HepG2 (cell line): ENCODE results near the gene CHMP1A. TPM values are rescaled to one million over a fixed set of nuclear protein-coding genes. Genes with fewer than 3 reads are reported as not detected.

Experiments used
- ATAC-seq: fragments of 200-7000 bp; cut with Tn5 transposase; 3 replicates; pipeline ENCODE4 v1.9.1; 2020; ENCODE audit warnings: mild to moderate bottlenecking, moderate library complexity
- BruUV-seq: library from RNA; stranded (reverse); fragments of 400-500 nt; replicated peaks from 2 replicates; lab custom pipeline; 2021; lab: Mats Ljungman, UMichigan
- CTCF ChIA-PET: fragments of 300-600 bp; formaldehyde crosslinking; extraction: SDS; loops from one replicate; lab custom pipeline; 2021; ENCODE audit warnings: low total read pairs, inconsistent platforms, low intra/inter-chr PET ratio; lab: Yijun Ruan, JAX
- POLR2A ChIA-PET: fragments of 350-600 bp; sonication (Branson Sonifier 250); formaldehyde crosslinking; loops from one replicate; lab custom pipeline; 2020; ENCODE audit warnings: antibody characterized with exemption, inconsistent platforms; lab: Yijun Ruan, JAX
- DNase-seq: peaks from one replicate; pipeline ENCODE4 v3.0.0-alpha.2; 2015; ENCODE audit warnings: low spot score
- FAIRE-seq: peaks from 3 replicates; lab custom pipeline; 2011; peaks lifted over from hg19 to GRCh38; lab: Jason Lieb, UNC
- H2AFZ ChIP-seq: one replicate; pipeline ENCODE4 v1.6.1; 2011; ENCODE audit warnings: low read length, inconsistent platforms
- H3K27ac ChIP-seq: fragments of 300-600 bp; 3 replicates; pipeline ENCODE4 v1.8.0; 2011; ENCODE audit warnings: mixed run types, mild to moderate bottlenecking, mixed read lengths, low read length, inconsistent platforms; ENCODE audit not compliant: insufficient read depth; ENCODE audit errors: extremely low read length
- H3K27me3 ChIP-seq, 2 experiments: fragments of 200-600 bp in 1 of 2; 2 replicates in 1 of 2; 3 replicates in 1 of 2; pipeline versions ENCODE4 v1.6.0 to v1.8.0; 2011; ENCODE audit warnings: low read length in 2 of 2, mild to moderate bottlenecking in 2 of 2, moderate library complexity in 2 of 2, inconsistent platforms in 1 of 2; ENCODE audit not compliant: insufficient read depth in 2 of 2, control insufficient read depth in 1 of 2
- H3K36me3 ChIP-seq, 2 experiments: fragments of 200-600 bp in 1 of 2; replicated peaks in 1 of 2; 2 replicates in 1 of 2; 3 replicates in 1 of 2; pipeline versions ENCODE4 v1.5.1 to v1.8.0; 2011; ENCODE audit warnings: low read length in 2 of 2, inconsistent platforms in 1 of 2; ENCODE audit not compliant: insufficient read depth in 2 of 2, control insufficient read depth in 1 of 2
- H3K4me1 ChIP-seq: 2 replicates; pipeline ENCODE4 v1.5.1; 2012; ENCODE audit warnings: low read length, inconsistent platforms; ENCODE audit not compliant: insufficient read depth
- H3K4me2 ChIP-seq: 2 replicates; pipeline ENCODE4 v1.6.0; 2011; ENCODE audit warnings: low read depth, low read length, inconsistent platforms
- H3K4me3 ChIP-seq, 3 experiments: fragments of 200-600 bp in 1 of 3; sonication (generic), shearing (Covaris generic) in 1 of 3; replicated peaks in 1 of 3; 2 replicates each; pipeline ENCODE4 v1.5.1; 2011 to 2016; ENCODE audit warnings: low read length in 3 of 3, inconsistent platforms in 2 of 3, low read depth in 2 of 3, mild to moderate bottlenecking in 2 of 3, control low read depth in 1 of 3, mixed read lengths in 1 of 3; ENCODE audit not compliant: insufficient read depth in 1 of 3
- H3K79me2 ChIP-seq: one replicate; pipeline ENCODE4 v1.6.1; 2011; ENCODE audit warnings: low read length, inconsistent platforms; ENCODE audit not compliant: insufficient read depth
- H3K9ac ChIP-seq: 2 replicates; pipeline ENCODE4 v1.6.0; 2011; ENCODE audit warnings: mild to moderate bottlenecking, low read depth, low read length, inconsistent platforms; ENCODE audit not compliant: insufficient read depth
- H3K9me3 ChIP-seq: 2 replicates; pipeline ENCODE4 v1.5.1; 2012; ENCODE audit warnings: mild to moderate bottlenecking, low read length
- H4K20me1 ChIP-seq: 2 replicates; pipeline ENCODE4 v1.6.0; 2011; ENCODE audit warnings: inconsistent platforms, mild to moderate bottlenecking, low read length, moderate library complexity; ENCODE audit not compliant: insufficient read depth
- CAMTA2 ChIP-seq: sonication (generic); formaldehyde crosslinking; IDR thresholded peaks from 2 replicates; pipeline ENCODE4 v1.4.0; 2020; ENCODE audit warnings: mild to moderate bottlenecking, missing genetic modification reagents, borderline replicate concordance
- DPF2 ChIP-seq: sonication (generic); formaldehyde crosslinking; IDR thresholded peaks from 2 replicates; pipeline ENCODE4 v1.4.0; 2020; ENCODE audit warnings: mild to moderate bottlenecking, low read depth, missing genetic modification reagents, borderline replicate concordance
- HDAC6 ChIP-seq: fragments of 200-600 bp; sonication (generic); IDR thresholded peaks from 2 replicates; pipeline ENCODE4 v1.7.0; 2017; ENCODE audit warnings: mild to moderate bottlenecking, antibody characterized with exemption, low read length, low read depth
- HES4 ChIP-seq: sonication (generic); formaldehyde crosslinking; IDR thresholded peaks from 2 replicates; pipeline ENCODE4 v1.9.0; 2021; ENCODE audit warnings: mild to moderate bottlenecking, missing genetic modification reagents, borderline replicate concordance
- KLF13 ChIP-seq: sonication (generic); formaldehyde crosslinking; IDR thresholded peaks from 2 replicates; pipeline ENCODE4 v1.4.0; 2020; ENCODE audit warnings: mild to moderate bottlenecking, missing genetic modification reagents
- MATR3 ChIP-seq: sonication (generic); formaldehyde crosslinking; IDR thresholded peaks from 2 replicates; pipeline ENCODE4 v1.4.0; 2020; ENCODE audit warnings: missing genetic modification reagents
- ZSCAN21 ChIP-seq: sonication (generic); formaldehyde crosslinking; IDR thresholded peaks from 2 replicates; pipeline ENCODE4 v1.8.0; 2022; ENCODE audit warnings: mild to moderate bottlenecking, missing genetic modification reagents, moderate library complexity, borderline replicate concordance
- WGBS: methylation state at CpG from one replicate; pipeline ENCODE4 v1.1.6; 2017; ENCODE audit warnings: low lambda C conversion rate; 5-methylcytosine and 5-hydroxymethylcytosine counted together
- in situ Hi-C: cut with HindIII; loops from 2 replicates; pipeline ENCODE4 v1.10.0; 2017; ENCODE audit warnings: low pct_unique_long_range_greater_than_20kb; ENCODE audit not compliant: extremely low pct_ligation_motif_present
- intact Hi-C: fragments of 100-400 bp; cut with micrococcal nuclease; formaldehyde crosslinking; loops from one replicate; pipeline ENCODE4 v1.10.0; 2022; ENCODE audit not compliant: unreplicated experiment
- polyA plus RNA-seq, 8 experiments: library from polyadenylated mRNA; depleted of rRNA in 3 of 8; stranded (reverse) in 7 of 8; unstranded in 1 of 8; fragments of >200 nt; fragmentation: Illumina TruSeq in 4 of 8; extraction: Trizol in 4 of 8; gene quantifications; 2 replicates each; pipeline versions ENCODE4 v1.2.1 to v1.2.3, GENCODE V29; 2011 to 2016; ENCODE audit warnings: low read depth in 4 of 8, missing spikeins in 1 of 8, mixed read lengths in 1 of 8; ENCODE audit not compliant: insufficient read depth in 1 of 8
- total RNA-seq, 5 experiments: library from RNA; depleted of rRNA; stranded (reverse); fragments of >200 nt; fragmentation: Illumina TruSeq; extraction: Trizol; gene quantifications; 2 replicates each; pipeline ENCODE4 v1.2.3, GENCODE V29; 2016; ENCODE audit warnings: low read depth in 1 of 5
- TF ChIP-seq, protein P1 (sequence below): sonication (generic); formaldehyde crosslinking; IDR thresholded peaks from 2 replicates; pipeline ENCODE4 v1.4.0; 2020; ENCODE audit warnings: mild to moderate bottlenecking, missing genetic modification reagents
- TF ChIP-seq, protein P2 (sequence below): sonication (generic); formaldehyde crosslinking; conservative IDR thresholded peaks from 2 replicates; pipeline ENCODE4 v1.8.1; 2023; ENCODE audit warnings: missing genetic modification reagents
- TF ChIP-seq, protein P3 (sequence below): fragments of 450-650 bp; IDR thresholded peaks from 2 replicates; pipeline ENCODE4 v1.6.1; 2016
- TF ChIP-seq, protein P4 (sequence below): sonication (generic); formaldehyde crosslinking; IDR thresholded peaks from 2 replicates; pipeline ENCODE4 v1.4.0; 2020; ENCODE audit warnings: missing genetic modification reagents, borderline replicate concordance
- TF ChIP-seq, protein P5 (sequence below): sonication (generic); formaldehyde crosslinking; IDR thresholded peaks from 2 replicates; pipeline ENCODE4 v1.5.0; 2020; ENCODE audit warnings: missing genetic modification reagents, mild to moderate bottlenecking, borderline replicate concordance

CHMP1A gene
- total and polyA plus RNA-seq, 2 of the 13 experiments (the other 11 are each of a cell fraction or from before 2014, with no cell fraction given) = 69.4 to 73.3 TPM

DNA sequence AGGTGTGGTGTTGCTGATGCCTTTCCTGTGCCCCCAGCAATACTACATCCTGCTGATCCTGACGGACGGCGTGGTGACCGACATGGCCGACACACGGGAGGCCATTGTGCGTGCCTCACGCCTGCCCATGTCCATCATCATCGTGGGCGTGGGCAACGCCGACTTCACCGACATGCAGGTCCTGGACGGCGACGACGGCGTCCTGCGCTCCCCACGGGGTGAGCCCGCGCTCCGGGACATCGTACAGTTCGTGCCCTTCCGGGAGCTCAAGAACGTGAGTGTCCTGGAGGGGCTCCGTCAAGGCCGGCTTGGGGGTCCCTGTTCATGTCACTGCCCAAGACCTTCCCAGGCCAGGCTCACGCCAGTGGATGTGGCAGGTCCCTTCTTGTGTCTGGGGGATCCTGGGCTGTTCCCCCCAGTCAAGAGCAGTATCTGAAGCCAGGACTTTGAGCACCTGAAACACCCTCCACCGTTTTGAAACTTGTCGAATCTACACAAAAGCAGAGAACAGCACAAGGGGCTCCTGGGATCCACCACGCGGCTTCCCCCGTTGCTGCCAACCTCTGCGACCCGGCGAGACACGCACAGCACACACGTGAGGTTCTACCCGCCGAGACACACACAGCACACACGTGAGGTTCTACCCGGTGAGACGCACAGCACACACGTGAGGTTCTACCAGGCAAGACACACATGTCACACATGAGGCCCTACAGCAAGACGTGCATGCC, 62.0 kb downstream of the CHMP1A start:
- TF ChIP-seq MATR3 (CRISPR knock-in tag) (peak; percentile 25; the same call in 1 of the 2 replicates), KLF13 (CRISPR knock-in tag) (no peak), ZSCAN21 (no peak), DPF2 (CRISPR knock-in tag) (no peak), HES4 (no peak), HDAC6 (no peak), CAMTA2 (CRISPR knock-in tag) (no peak)
- TF ChIP-seq, protein P1, sequence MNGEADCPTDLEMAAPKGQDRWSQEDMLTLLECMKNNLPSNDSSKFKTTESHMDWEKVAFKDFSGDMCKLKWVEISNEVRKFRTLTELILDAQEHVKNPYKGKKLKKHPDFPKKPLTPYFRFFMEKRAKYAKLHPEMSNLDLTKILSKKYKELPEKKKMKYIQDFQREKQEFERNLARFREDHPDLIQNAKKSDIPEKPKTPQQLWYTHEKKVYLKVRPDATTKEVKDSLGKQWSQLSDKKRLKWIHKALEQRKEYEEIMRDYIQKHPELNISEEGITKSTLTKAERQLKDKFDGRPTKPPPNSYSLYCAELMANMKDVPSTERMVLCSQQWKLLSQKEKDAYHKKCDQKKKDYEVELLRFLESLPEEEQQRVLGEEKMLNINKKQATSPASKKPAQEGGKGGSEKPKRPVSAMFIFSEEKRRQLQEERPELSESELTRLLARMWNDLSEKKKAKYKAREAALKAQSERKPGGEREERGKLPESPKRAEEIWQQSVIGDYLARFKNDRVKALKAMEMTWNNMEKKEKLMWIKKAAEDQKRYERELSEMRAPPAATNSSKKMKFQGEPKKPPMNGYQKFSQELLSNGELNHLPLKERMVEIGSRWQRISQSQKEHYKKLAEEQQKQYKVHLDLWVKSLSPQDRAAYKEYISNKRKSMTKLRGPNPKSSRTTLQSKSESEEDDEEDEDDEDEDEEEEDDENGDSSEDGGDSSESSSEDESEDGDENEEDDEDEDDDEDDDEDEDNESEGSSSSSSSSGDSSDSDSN (CRISPR knock-in tag) = 0 out of 2 replicates have a peak, but pooled peaks have one; percentile 24
- TF ChIP-seq, protein P2, sequence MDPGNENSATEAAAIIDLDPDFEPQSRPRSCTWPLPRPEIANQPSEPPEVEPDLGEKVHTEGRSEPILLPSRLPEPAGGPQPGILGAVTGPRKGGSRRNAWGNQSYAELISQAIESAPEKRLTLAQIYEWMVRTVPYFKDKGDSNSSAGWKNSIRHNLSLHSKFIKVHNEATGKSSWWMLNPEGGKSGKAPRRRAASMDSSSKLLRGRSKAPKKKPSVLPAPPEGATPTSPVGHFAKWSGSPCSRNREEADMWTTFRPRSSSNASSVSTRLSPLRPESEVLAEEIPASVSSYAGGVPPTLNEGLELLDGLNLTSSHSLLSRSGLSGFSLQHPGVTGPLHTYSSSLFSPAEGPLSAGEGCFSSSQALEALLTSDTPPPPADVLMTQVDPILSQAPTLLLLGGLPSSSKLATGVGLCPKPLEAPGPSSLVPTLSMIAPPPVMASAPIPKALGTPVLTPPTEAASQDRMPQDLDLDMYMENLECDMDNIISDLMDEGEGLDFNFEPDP = no peak
- TF ChIP-seq, protein P3, sequence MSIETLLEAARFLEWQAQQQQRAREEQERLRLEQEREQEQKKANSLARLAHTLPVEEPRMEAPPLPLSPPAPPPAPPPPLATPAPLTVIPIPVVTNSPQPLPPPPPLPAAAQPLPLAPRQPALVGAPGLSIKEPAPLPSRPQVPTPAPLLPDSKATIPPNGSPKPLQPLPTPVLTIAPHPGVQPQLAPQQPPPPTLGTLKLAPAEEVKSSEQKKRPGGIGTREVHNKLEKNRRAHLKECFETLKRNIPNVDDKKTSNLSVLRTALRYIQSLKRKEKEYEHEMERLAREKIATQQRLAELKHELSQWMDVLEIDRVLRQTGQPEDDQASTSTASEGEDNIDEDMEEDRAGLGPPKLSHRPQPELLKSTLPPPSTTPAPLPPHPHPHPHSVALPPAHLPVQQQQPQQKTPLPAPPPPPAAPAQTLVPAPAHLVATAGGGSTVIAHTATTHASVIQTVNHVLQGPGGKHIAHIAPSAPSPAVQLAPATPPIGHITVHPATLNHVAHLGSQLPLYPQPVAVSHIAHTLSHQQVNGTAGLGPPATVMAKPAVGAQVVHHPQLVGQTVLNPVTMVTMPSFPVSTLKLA = peak; percentile 79
- TF ChIP-seq, protein P4, sequence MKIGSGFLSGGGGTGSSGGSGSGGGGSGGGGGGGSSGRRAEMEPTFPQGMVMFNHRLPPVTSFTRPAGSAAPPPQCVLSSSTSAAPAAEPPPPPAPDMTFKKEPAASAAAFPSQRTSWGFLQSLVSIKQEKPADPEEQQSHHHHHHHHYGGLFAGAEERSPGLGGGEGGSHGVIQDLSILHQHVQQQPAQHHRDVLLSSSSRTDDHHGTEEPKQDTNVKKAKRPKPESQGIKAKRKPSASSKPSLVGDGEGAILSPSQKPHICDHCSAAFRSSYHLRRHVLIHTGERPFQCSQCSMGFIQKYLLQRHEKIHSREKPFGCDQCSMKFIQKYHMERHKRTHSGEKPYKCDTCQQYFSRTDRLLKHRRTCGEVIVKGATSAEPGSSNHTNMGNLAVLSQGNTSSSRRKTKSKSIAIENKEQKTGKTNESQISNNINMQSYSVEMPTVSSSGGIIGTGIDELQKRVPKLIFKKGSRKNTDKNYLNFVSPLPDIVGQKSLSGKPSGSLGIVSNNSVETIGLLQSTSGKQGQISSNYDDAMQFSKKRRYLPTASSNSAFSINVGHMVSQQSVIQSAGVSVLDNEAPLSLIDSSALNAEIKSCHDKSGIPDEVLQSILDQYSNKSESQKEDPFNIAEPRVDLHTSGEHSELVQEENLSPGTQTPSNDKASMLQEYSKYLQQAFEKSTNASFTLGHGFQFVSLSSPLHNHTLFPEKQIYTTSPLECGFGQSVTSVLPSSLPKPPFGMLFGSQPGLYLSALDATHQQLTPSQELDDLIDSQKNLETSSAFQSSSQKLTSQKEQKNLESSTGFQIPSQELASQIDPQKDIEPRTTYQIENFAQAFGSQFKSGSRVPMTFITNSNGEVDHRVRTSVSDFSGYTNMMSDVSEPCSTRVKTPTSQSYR = no peak
- TF ChIP-seq, protein P5, sequence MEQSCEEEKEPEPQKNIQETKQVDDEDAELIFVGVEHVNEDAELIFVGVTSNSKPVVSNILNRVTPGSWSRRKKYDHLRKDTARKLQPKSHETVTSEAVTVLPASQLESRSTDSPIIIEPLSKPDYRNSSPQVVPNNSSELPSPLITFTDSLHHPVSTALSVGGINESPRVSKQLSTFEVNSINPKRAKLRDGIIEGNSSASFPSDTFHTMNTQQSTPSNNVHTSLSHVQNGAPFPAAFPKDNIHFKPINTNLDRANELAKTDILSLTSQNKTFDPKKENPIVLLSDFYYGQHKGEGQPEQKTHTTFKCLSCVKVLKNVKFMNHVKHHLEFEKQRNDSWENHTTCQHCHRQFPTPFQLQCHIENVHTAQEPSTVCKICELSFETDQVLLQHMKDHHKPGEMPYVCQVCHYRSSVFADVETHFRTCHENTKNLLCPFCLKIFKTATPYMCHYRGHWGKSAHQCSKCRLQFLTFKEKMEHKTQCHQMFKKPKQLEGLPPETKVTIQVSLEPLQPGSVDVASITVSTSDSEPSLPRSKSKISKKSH = 0 out of 2 replicates have a peak, but pooled peaks have one; percentile 8
- H3K9ac ChIP-seq = no peak overlapping the region
- H2AFZ ChIP-seq = no peak overlapping the region
- CTCF ChIA-PET = no interaction called here
- no TSS peak for BruUV-seq
- H3K9me3 ChIP-seq = no peaks in the 10 kb centered on the region
- H3K79me2 ChIP-seq = no peaks in the 10 kb centered on the region
- POLR2A ChIA-PET = no interaction called here
- peaks cover 11 to 30% of the 10 kb centered on the region in 2 experiments; a peak in 4 of 5 replicates for H3K27me3 ChIP-seq
- peaks cover 19% of the 10 kb centered on the region for H3K4me1 ChIP-seq
- no peak overlapping the region for H3K4me2 ChIP-seq
- intact Hi-C loops (no loop called here), in situ Hi-C loops (no loop called here)
- no peak overlapping the region for H3K27ac ChIP-seq
- H3K4me3 ChIP-seq = no peak overlapping the region
- H3K36me3 ChIP-seq = no peaks in the 10 kb centered on the region
- 66% methylated on average over 30 of the region's 47 CpGs for WGBS
- H4K20me1 ChIP-seq = no peaks in the 10 kb centered on the region
- FAIRE-seq (no peak), ATAC-seq (no peak), DNase-seq (no peak)
